ENCODE measurements around the gene HSPA1L. TPM values are rescaled to one million over a fixed set of nuclear protein-coding genes. Genes with fewer than 3 reads are reported as not detected.

Gene HSPA1L
- polyA plus RNA-seq, 1 donor from 2014 or later: 2.6 TPM

GRCh38 chr6:31770860-31771259 is 44.2 kb downstream of the HSPA1L start:
- H3K9me2 ChIP-seq (ENCODE audit: insufficient read depth, low read length): no peaks in the 10 kb centered on the region
- no peaks in the 10 kb centered on the region for H3K36me3 ChIP-seq (ENCODE audit: insufficient read depth, low read length)
- H3F3A ChIP-seq (ENCODE audit: insufficient read depth, low read length, poor library complexity, severe bottlenecking): no peaks in the 10 kb centered on the region
- no peaks in the 10 kb centered on the region for H4K20me1 ChIP-seq (ENCODE audit: insufficient read depth)
- H3K4me3 ChIP-seq (ENCODE audit: low read length): no peak overlapping the region
- H3K9me3 ChIP-seq (ENCODE audit: low read length): no peaks in the 10 kb centered on the region
- TF ChIP-seq TAF1 (IDR thresholded peaks at IDR 0.05; ENCODE audit: low read depth) (no peak), RAD21 (conservative IDR thresholded peaks at IDR 0.05) (no peak), REST (IDR thresholded peaks at IDR 0.05; ENCODE audit: borderline replicate concordance) (no peak)
- no peak overlapping the region for H2AFZ ChIP-seq (ENCODE audit: low read depth, low read length)
- H3K9ac ChIP-seq (ENCODE audit: low read length): no peak overlapping the region
- no peaks in the 10 kb centered on the region for H3K79me2 ChIP-seq (replicated peaks; ENCODE audit: insufficient read depth, low read length)
- H3K4me2 ChIP-seq (ENCODE audit: low read length): no peak overlapping the region
- H3K27ac ChIP-seq (ENCODE audit: low read length): no peak overlapping the region
- no peaks in the 10 kb centered on the region for H3K27me3 ChIP-seq (ENCODE audit: insufficient read depth, low read depth, low read length)

- H3K27me3 ChIP-seq (ENCODE audit: insufficient read depth, low read depth, low read length): no peaks in the 10 kb centered on the region
- TF ChIP-seq POLR2AphosphoS5 (IDR thresholded peaks at IDR 0.05): no peak
- no peak for TF ChIP-seq RAD21 (conservative IDR thresholded peaks at IDR 0.05)
- TF ChIP-seq CTCF (IDR thresholded peaks at IDR 0.05; ENCODE audit: poor library complexity, severe bottlenecking): no peak
- TF ChIP-seq TAF1 (IDR thresholded peaks at IDR 0.05; ENCODE audit: low read depth): no peak
- TF ChIP-seq MXI1 (conservative IDR thresholded peaks at IDR 0.05; ENCODE audit: poor library complexity, severe bottlenecking): no peak
- no peak for TF ChIP-seq EZH2 (IDR thresholded peaks at IDR 0.05; ENCODE audit: borderline replicate concordance, insufficient read depth, low read length, poor library complexity, severe bottlenecking)
- no peak for TF ChIP-seq SMC3 (conservative IDR thresholded peaks at IDR 0.05; ENCODE audit: poor library complexity)
- no peak for TF ChIP-seq REST (IDR thresholded peaks at IDR 0.05; ENCODE audit: borderline replicate concordance)
- no peak for TF ChIP-seq EP300 (conservative IDR thresholded peaks at IDR 0.05; ENCODE audit: poor library complexity, severe bottlenecking)
- no peaks in the 10 kb centered on the region for H3K9me3 ChIP-seq (ENCODE audit: low read length)
- H3K9me2 ChIP-seq (ENCODE audit: insufficient read depth, low read length): no peaks in the 10 kb centered on the region
- no peaks in the 10 kb centered on the region for H3F3A ChIP-seq (ENCODE audit: insufficient read depth, low read length, poor library complexity, severe bottlenecking)
- H3K79me2 ChIP-seq (replicated peaks; ENCODE audit: insufficient read depth, low read length): no peaks in the 10 kb centered on the region
- H4K20me1 ChIP-seq (ENCODE audit: insufficient read depth): no peaks in the 10 kb centered on the region
- no peak overlapping the region for H3K9ac ChIP-seq (ENCODE audit: low read length)
- H3K4me3 ChIP-seq (ENCODE audit: low read length): no peak overlapping the region
- H3K36me3 ChIP-seq (ENCODE audit: insufficient read depth, low read length): no peaks in the 10 kb centered on the region
- H3K4me2 ChIP-seq (ENCODE audit: low read length): no peak overlapping the region
- H3K27ac ChIP-seq (ENCODE audit: low read length): no peak overlapping the region
- H2AFZ ChIP-seq (ENCODE audit: low read depth, low read length): no peak overlapping the region
Measured at GRCh38 chr6:31769684-31770371, 45.3 kb downstream of the HSPA1L start.
